ENCODE results near the gene LTB4R2. TPM values are rescaled to one million over a fixed set of nuclear protein-coding genes. Genes with fewer than 3 reads are reported as not detected.
A peak's percentile ranks its signal among the peaks of the same experiment; 100 is the strongest.

The LTB4R2 gene
- total and polyA plus RNA-seq, 2 donors (not counting 3 experiments of a cell fraction or from before 2014, with no cell fraction given), result 5.5 to 13.1 TPM

GRCh38 chr14:24312736-24313507 is 3.0 kb downstream of the LTB4R2 start:
- intact Hi-C loops (cut with micrococcal nuclease), result loop anchor here (1.0 kb wide), 4 partner anchors 20 to 123 kb away; no protein-coding TSS in a partner anchor
- peak; percentile 78 for DNase-seq (ENCODE audit: low read depth, low spot score)
- dilution Hi-C loops (cut with MboI; ENCODE audit: extremely low pct_ligation_motif_present, low sequenced_read_pairs), result no loop called here

More at GRCh38 chr14:24312736-24313507, 3.0 kb downstream of the LTB4R2 start:
- Histone ChIP-seq H3K27me3 (ENCODE audit: control insufficient read depth in 2 of 2, insufficient read depth in 2 of 2, low read length in 2 of 2) (no peaks in the 10 kb centered on the region), H3K9me3 (replicated peaks; ENCODE audit: control insufficient read depth, insufficient read depth, low read length) (no peaks in the 10 kb centered on the region), H2AFZ (ENCODE audit: low read depth, low read length) (no peak overlapping the region), H3K4me2 (ENCODE audit: insufficient read depth, low read length) (peak overlapping the region; percentile 45), H3K9ac (replicated peaks; ENCODE audit: extremely low read depth, insufficient read depth, low read length) (peak overlapping the region; percentile 53), H4K20me1 (replicated peaks; ENCODE audit: control insufficient read depth, extremely low read depth, insufficient read depth, low read length) (no peaks in the 10 kb centered on the region), H3K4me1 (ENCODE audit: control insufficient read depth, extremely low read depth, insufficient read depth, low read length) (peaks cover 77% of the 10 kb centered on the region), H3K79me2 (ENCODE audit: control insufficient read depth, insufficient read depth, low read length) (no peaks in the 10 kb centered on the region), H3K36me3 (ENCODE audit: control insufficient read depth in 2 of 2, extremely low read depth in 1 of 2, insufficient read depth in 2 of 2, low read length in 2 of 2) (peaks cover 0 to 2% of the 10 kb centered on the region in 2 experiments), H3K27ac (ENCODE audit: insufficient read depth, low read depth, low read length) (peak overlapping the region; percentile 91), H3K4me3 (replicated peaks in 1 of 3; ENCODE audit: insufficient read depth in 1 of 3, low read depth in 1 of 3, low read length in 3 of 3) (no peak overlapping the region), H3K9me1 (replicated peaks; ENCODE audit: control insufficient read depth, extremely low read depth, insufficient read depth, low read length) (no peaks in the 10 kb centered on the region)
- FAIRE-seq, result peak; percentile 99
- ChIA-PET POLR2A (no interaction called here), CTCF (interaction anchor here (1.1 to 7.4 kb wide), 7 partner anchors 14 to 129 kb away, joined by 3 to 122 read pairs (median 22); partner anchors contain the start of genes DHRS1, NOP9 and TINF2)
- BruUV-seq (replicated peaks), result no TSS peak
- TF ChIP-seq JUN (IDR thresholded peaks at IDR 0.05; ENCODE audit: borderline replicate concordance, insufficient read depth, insufficient read length, low read depth), result peak; percentile 45
- TF ChIP-seq MAX (IDR thresholded peaks at IDR 0.05; ENCODE audit: insufficient read depth, insufficient read length), result no peak
- TF ChIP-seq GATA2 (IDR thresholded peaks at IDR 0.05; ENCODE audit: insufficient read depth, insufficient read length, low read depth, low read length), result peak; percentile 59
- no peak for TF ChIP-seq EZH2 (IDR thresholded peaks at IDR 0.05; ENCODE audit: borderline replicate concordance, low read depth, low read length, severe bottlenecking)
- TF ChIP-seq CTCF (IDR thresholded peaks at IDR 0.05; ENCODE audit: extremely low read depth in 1 of 2, insufficient read depth in 1 of 2, low read depth in 1 of 2, low read length in 2 of 2), result no peak
- TF ChIP-seq POLR2AphosphoS5 (IDR thresholded peaks at IDR 0.05; ENCODE audit: insufficient read depth, low read depth, low read length), result peak; percentile 95
- TF ChIP-seq FOS (IDR thresholded peaks at IDR 0.05; ENCODE audit: borderline replicate concordance, insufficient read depth, low read length), result no peak
- peak; percentile 43 for TF ChIP-seq MYC (IDR thresholded peaks at IDR 0.05; ENCODE audit: low read depth, low read length)
- TF ChIP-seq POLR2A (IDR thresholded peaks at IDR 0.05; ENCODE audit: low read depth, low read length), result peak; percentile 44

Measured in endothelial cell of umbilical vein (primary cell).